Activated T-cell treated with anti-CD3 and anti-CD28 coated beads for 24 hours (primary cell): ENCODE measurements around the gene ZC2HC1B.
"Not testable (repeated sequence)": the region's sequence is repeated elsewhere in the genome, so short reads cannot be mapped to it uniquely, and the experiment has no call there.

ENCODE experiments used
- DNase-seq: peaks from one replicate; pipeline ENCODE4 v3.0.0-alpha.2; 2020; ENCODE audit warnings: low read depth

The ZC2HC1B gene

GRCh38 chr6:143868808-143869207 lies 4.5 kb downstream of the ZC2HC1B start:
- DNase-seq = not testable (repeated sequence)

GRCh38 chr6:143871202-143871730 lies 7.0 kb downstream of the ZC2HC1B start:
- not testable (repeated sequence) for DNase-seq

GRCh38 chr6:143872201-143872600 lies 7.9 kb downstream of the ZC2HC1B start:
- no peak for DNase-seq

GRCh38 chr6:143873600-143873999 lies 9.3 kb downstream of the ZC2HC1B start:
- DNase-seq = not testable (repeated sequence)

- DNase-seq = not testable (repeated sequence)
Measured at GRCh38 chr6:143874503-143874902, 10.2 kb downstream of the ZC2HC1B start.

- no peak for DNase-seq
Measured at GRCh38 chr6:143877584-143878271, 13.5 kb downstream of the ZC2HC1B start.

- DNase-seq = no peak
Measured at GRCh38 chr6:143878272-143878760, 14.0 kb downstream of the ZC2HC1B start.

GRCh38 chr6:143880412-143880811 lies 16.1 kb downstream of the ZC2HC1B start:
- DNase-seq = no peak

- DNase-seq = no peak
Measured at GRCh38 chr6:143882401-143882930, 18.2 kb downstream of the ZC2HC1B start.

- DNase-seq = no peak
Measured at GRCh38 chr6:143884216-143884900, 20.1 kb downstream of the ZC2HC1B start.

- no peak for DNase-seq
Measured at GRCh38 chr6:143885116-143885515, 20.8 kb downstream of the ZC2HC1B start.

- DNase-seq = no peak
Measured at GRCh38 chr6:143894655-143895054, 30.4 kb downstream of the ZC2HC1B start.

- no peak for DNase-seq
Measured at GRCh38 chr6:143896126-143896860, 32.0 kb downstream of the ZC2HC1B start.

- no peak for DNase-seq
Measured at GRCh38 chr6:143900358-143900757, 36.1 kb downstream of the ZC2HC1B start.

- no peak for DNase-seq
Measured at GRCh38 chr6:143901885-143902750, 37.8 kb downstream of the ZC2HC1B start.

- no peak for DNase-seq
Measured at GRCh38 chr6:143902827-143903226, 38.6 kb downstream of the ZC2HC1B start.

GRCh38 chr6:143911028-143911427 lies 46.8 kb downstream of the ZC2HC1B start:
- DNase-seq = no peak

- DNase-seq = no peak
Measured at GRCh38 chr6:143912671-143913070, 48.4 kb downstream of the ZC2HC1B start.

GRCh38 chr6:143917026-143917425 lies 52.8 kb downstream of the ZC2HC1B start:
- DNase-seq = not testable (repeated sequence)

- DNase-seq = no peak
Measured at GRCh38 chr6:143928853-143929252, 64.6 kb downstream of the ZC2HC1B start.

- no peak for DNase-seq
Measured at GRCh38 chr6:143929975-143930374, 65.7 kb downstream of the ZC2HC1B start.
